Retinal pigment epithelial cell (primary cell): Measurements from ENCODE around the gene LCOR.

ENCODE experiments used
- DNase-seq: peaks from one replicate; pipeline ENCODE4 v3.0.0-alpha.2; 2010; ENCODE audit warnings: low read depth
- H3K4me3 ChIP-seq: 2 replicates; pipeline ENCODE4 v1.5.1; 2011; ENCODE audit warnings: mild to moderate bottlenecking, low read length, control low read depth, moderate library complexity
- CTCF ChIP-seq: conservative IDR thresholded peaks from 2 replicates; pipeline ENCODE4 v1.5.1; 2011; ENCODE audit warnings: low read depth, low read length, control low read depth, inconsistent platforms

The LCOR gene

DNA sequence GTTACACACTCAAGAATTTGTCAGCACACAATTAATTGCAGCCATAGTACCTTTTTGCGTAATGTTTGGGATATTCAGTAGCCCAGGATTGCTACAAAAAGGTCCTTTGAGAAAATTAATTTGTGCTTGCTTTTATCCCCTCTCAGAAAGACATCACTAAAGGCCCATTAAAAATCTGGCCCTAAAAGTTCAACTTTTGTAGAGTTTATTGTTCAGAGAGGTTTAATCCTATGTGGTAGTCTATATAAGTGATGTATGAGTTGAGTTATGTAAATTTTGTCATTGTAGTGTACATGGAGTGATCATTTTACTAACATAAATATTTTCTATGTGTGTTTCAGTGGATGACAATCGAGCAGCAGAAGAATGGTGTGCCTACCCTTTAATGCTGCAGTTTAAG lies 126.0 kb downstream of the LCOR start:
- no peak for DNase-seq
- no peak for TF ChIP-seq CTCF
- H3K4me3 ChIP-seq = no peak overlapping the region

GRCh38 chr10:96959733-96960132 lies 127.6 kb downstream of the LCOR start:
- no peak overlapping the region for H3K4me3 ChIP-seq
- no peak for DNase-seq
- no peak for TF ChIP-seq CTCF

- DNase-seq = no peak
- TF ChIP-seq CTCF = no peak
- H3K4me3 ChIP-seq = no peak overlapping the region
Measured at GRCh38 chr10:96960872-96961271, 128.8 kb downstream of the LCOR start.

GRCh38 chr10:96964131-96964530 lies 132.0 kb downstream of the LCOR start:
- no peak overlapping the region for H3K4me3 ChIP-seq
- DNase-seq = no peak
- TF ChIP-seq CTCF = no peak

DNA sequence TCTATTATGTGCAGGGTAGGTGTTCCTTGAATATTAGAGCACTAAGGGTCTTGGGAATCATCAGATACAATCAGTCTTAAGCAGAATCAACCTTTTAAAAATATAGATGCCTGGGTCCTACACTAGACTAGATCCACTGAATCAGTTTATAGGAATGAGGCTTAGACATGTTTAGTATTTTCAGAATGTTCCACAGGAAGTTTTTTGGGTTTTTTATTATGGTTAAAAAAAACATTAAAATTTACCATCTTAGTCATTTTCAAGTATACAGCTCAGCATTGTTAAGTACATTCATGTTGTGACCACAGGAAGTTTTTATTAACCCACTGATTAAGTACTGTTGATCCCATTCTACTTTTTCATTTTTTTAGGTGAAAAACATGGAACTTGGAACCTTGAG lies 135.7 kb downstream of the LCOR start:
- H3K4me3 ChIP-seq = no peak overlapping the region
- no peak for TF ChIP-seq CTCF
- DNase-seq = no peak

DNA sequence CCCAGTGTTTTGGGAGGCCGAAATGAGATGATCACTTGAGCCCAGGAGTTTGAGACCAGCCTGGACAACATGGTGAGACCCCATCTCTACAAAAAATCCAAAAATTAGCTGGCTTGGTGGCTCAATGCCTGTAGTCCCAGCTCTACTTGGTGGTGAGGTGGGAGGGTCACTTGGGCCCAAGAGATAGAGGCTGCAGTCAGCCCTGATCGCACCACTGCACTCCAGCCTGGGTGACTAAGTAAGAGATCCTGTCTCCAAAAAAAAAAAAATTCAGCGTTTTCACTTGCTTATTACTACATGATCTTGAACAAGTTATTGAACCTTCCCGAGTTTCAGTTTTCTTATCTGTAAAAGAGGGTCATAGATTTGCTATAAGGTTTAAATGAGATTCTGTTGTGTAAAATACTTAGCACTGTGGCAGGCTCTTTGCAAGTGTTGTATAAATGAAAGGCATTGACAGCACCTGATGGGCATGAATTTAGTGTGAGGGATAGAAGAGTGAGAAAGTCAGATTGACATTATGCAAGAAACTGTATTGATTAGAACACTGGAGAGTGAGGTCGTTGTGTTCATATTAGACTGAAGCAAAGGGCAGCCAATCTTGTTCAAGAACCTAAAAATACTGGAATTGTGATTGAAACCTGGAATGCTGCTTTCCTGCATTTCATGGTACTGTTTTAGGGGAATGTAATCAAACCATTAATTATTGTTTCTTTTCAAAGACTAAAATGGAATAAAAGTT lies 136.8 kb downstream of the LCOR start:
- TF ChIP-seq CTCF = no peak
- no peak overlapping the region for H3K4me3 ChIP-seq
- no peak for DNase-seq

DNA sequence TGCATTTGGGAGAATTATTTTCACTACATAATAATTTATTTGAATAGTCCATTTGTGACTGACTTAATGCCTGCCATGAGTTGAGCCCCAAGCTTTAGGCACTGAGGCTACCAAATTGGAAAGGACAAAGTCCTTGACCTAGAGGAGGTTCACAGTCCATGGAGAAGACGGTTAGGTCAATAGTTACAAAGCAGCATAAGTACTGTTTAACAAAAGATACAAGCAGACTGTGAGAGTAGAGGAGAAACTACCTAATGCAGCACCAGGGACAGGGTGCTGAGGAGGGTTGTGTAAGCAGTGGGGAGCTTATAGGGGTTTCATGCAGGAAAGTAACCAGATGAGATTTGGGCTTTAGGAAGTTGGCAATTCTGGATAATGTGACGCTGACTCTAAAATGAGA lies 139.2 kb downstream of the LCOR start:
- no peak for TF ChIP-seq CTCF
- no peak for DNase-seq

More for the DNA sequence above, 139.2 kb downstream of the LCOR start:
- H3K4me3 ChIP-seq = no peak overlapping the region
